Measurements from ENCODE around the gene ACBD4. TPM values are rescaled to one million over a fixed set of nuclear protein-coding genes. Genes with fewer than 3 reads are reported as not detected.

Gene ACBD4
- total RNA-seq, 4 donors from 2014 or later = 8.2 to 14.9 (median 10.1) TPM

DNA sequence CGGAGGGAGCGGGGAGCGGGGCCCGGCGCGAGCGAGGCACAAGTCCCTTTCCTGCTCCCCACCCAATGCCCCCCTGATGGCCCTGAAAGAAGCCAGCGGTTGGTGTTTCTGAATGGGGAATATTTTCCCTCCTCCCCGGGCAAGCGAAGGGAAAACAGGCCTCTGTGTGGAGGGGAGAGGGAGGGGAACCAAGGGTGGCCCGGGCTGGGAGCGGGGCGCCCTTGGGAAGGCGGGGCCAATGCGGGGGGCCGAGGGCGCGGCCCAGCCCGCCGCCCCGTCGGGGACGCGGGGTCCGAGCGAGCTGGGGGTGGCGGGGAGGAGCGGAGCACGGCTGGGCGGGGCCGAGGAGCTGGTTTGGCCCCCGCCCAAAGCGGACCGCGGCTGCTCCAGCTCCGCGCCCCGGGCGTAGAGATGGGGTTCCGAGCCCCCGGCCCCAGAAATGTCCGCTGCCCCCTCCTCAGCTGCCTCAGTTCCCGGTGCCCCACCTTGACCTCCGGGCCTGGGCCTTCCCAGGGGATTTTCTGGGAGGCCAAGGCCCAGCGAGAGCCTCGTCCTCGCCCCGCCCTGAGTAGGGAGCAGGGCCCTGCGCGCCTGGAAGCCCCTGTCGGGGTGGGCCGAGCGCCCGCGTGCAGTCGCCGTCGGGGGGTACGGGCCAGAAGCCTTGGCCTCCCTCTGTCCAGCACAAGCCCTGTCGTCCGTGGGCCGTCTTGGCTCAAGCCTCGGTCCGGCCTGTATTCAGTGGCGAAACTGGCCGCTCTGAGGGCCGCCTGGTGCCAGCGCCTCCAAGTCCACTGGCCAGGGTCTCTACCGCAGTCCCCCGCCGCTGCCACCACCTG lies 8.9 kb downstream of the ACBD4 start:
- H3K4me3 ChIP-seq (ENCODE audit: low read depth, poor library complexity, severe bottlenecking) = peak overlapping the region; percentile 27
- intact Hi-C loops (cut with DNase I; ENCODE audit: low total_unique reads) = no loop called here
- WGBS, 2 donors = 9 to 23% methylated on average over 20 to 62 of the region's 71 CpGs
- TF ChIP-seq POLR2A (IDR thresholded peaks at IDR 0.05) = no peak
- TF ChIP-seq, protein P1, sequence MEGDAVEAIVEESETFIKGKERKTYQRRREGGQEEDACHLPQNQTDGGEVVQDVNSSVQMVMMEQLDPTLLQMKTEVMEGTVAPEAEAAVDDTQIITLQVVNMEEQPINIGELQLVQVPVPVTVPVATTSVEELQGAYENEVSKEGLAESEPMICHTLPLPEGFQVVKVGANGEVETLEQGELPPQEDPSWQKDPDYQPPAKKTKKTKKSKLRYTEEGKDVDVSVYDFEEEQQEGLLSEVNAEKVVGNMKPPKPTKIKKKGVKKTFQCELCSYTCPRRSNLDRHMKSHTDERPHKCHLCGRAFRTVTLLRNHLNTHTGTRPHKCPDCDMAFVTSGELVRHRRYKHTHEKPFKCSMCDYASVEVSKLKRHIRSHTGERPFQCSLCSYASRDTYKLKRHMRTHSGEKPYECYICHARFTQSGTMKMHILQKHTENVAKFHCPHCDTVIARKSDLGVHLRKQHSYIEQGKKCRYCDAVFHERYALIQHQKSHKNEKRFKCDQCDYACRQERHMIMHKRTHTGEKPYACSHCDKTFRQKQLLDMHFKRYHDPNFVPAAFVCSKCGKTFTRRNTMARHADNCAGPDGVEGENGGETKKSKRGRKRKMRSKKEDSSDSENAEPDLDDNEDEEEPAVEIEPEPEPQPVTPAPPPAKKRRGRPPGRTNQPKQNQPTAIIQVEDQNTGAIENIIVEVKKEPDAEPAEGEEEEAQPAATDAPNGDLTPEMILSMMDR (IDR thresholded peaks at IDR 0.05) = no peak
- DNase-seq (ENCODE audit: low spot score in 2 of 2) = peak in 1 of 2 donors; percentile 92

DNA sequence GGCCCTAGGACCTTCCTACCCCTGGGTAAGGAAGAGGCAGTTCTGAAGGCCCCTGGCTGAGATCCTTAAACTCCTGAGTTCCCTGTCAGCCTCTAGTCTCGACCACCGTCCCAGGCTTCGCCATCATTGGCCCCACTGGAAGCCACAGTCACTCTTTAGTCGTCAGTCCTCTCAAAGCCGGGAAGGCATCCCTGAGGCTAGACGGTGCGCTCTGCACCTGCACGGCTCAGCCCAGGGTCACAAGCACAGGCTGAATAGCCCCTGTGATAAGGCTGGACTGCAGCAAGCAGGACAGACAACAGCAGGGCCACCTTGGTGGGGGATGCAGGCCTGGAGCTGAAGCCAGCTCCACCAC lies 9.5 kb downstream of the ACBD4 start:
- WGBS, 2 donors = 53 to 65% methylated on average over 8 of the region's 8 CpGs
- DNase-seq (ENCODE audit: low spot score in 2 of 2) = no peak
- no peak for TF ChIP-seq POLR2A (IDR thresholded peaks at IDR 0.05)
- TF ChIP-seq, protein P1 (IDR thresholded peaks at IDR 0.05) = no peak
- intact Hi-C loops (cut with DNase I; ENCODE audit: low total_unique reads) = no loop called here
- H3K4me3 ChIP-seq (ENCODE audit: low read depth, poor library complexity, severe bottlenecking) = no peak overlapping the region

DNA sequence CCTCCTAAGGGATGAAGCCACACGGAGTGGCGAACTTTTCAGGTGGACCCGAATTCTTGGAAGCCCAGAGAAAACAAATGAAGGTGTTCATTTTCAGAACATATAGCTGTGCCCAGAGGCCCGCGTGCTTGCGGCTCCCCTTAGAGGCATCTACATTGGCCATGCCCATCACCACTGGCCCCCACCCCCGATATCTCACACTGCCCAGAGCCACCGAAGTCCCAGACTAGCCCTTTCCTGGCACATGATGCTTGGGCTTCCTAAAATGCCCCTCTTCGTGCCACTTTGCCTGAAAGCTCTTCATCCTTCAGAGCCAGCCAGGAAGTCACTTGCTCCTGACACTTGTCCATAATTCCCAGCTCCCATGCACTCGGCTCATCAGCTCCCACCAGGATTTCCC lies 10.7 kb downstream of the ACBD4 start:
- WGBS, 2 donors = 82 to 85% methylated on average over 10 of the region's 10 CpGs
- no peak overlapping the region for H3K4me3 ChIP-seq (ENCODE audit: low read depth, poor library complexity, severe bottlenecking)
- intact Hi-C loops (cut with DNase I; ENCODE audit: low total_unique reads) = no loop called here
- TF ChIP-seq, protein P1 (IDR thresholded peaks at IDR 0.05) = no peak
- no peak for TF ChIP-seq POLR2A (IDR thresholded peaks at IDR 0.05)
- DNase-seq (ENCODE audit: low spot score in 2 of 2) = peak in 1 of 2 donors; percentile 86

DNA sequence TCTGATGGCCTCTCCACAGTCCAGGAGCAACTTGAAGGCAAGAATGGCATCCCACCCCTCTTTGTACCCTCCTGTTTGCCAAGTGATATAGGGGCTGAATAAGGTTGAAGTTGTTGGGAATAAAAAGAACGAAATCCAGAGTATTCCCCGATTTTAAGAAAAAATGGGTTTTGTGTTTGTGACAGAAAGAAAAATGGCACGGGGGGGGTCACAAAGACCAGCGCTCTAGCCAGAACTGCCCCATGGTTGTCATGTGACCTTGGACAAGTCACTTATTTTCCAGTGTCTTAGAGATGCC lies 11.1 kb downstream of the ACBD4 start:
- intact Hi-C loops (cut with DNase I; ENCODE audit: low total_unique reads) = no loop called here
- 73 to 74% methylated on average over 4 of the region's 4 CpGs for WGBS, 2 donors
- no peak for TF ChIP-seq POLR2A (IDR thresholded peaks at IDR 0.05)

DNA sequence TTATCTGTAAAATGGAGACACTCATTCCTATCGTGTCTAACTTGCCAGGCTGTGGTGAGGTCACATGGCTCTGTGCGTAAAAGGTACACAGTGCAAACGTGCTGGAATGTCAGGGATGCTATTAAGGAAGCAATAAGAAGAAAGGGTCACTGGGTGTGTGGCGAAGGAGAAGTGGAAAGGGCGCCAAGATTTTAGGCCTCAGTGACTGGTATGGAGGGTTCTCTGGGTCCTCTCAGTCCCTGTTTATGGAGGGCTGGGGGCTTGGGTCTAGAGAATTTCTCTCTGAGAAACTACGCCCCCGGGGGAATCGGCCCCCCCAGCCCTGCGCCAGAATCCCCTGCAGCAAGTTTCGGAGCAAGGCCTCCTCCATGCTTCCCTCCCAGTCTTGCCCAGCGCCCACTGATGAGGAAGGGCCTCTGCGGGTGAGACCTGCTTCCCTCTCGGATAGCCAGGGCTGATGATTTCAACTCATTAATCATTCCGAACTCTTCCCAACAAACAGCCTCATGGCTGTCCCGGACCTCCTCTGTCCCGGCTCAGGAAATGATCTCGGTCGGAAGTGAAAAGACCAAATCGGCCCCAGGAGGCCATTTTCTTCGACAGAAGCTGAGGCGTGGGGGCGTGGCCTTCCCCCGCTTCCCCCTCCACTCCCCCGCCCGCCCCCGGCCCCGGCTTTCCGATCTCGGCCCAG lies 11.5 kb downstream of the ACBD4 start:
- TF ChIP-seq, protein P1 (IDR thresholded peaks at IDR 0.05) = no peak
- no peak for TF ChIP-seq POLR2A (IDR thresholded peaks at IDR 0.05)
- intact Hi-C loops (cut with DNase I; ENCODE audit: low total_unique reads) = no loop called here
- H3K4me3 ChIP-seq (ENCODE audit: low read depth, poor library complexity, severe bottlenecking) = peak overlapping the region; percentile 27
- DNase-seq (ENCODE audit: low spot score in 2 of 2) = peak; percentile 59 to 95
- WGBS, 2 donors = 4 to 5% methylated on average over 25 to 29 of the region's 29 CpGs

More for the DNA sequence above, 11.1 kb downstream of the ACBD4 start:
- no peak overlapping the region for H3K4me3 ChIP-seq (ENCODE audit: low read depth, poor library complexity, severe bottlenecking)
- DNase-seq (ENCODE audit: low spot score in 2 of 2) = no peak

DNA sequence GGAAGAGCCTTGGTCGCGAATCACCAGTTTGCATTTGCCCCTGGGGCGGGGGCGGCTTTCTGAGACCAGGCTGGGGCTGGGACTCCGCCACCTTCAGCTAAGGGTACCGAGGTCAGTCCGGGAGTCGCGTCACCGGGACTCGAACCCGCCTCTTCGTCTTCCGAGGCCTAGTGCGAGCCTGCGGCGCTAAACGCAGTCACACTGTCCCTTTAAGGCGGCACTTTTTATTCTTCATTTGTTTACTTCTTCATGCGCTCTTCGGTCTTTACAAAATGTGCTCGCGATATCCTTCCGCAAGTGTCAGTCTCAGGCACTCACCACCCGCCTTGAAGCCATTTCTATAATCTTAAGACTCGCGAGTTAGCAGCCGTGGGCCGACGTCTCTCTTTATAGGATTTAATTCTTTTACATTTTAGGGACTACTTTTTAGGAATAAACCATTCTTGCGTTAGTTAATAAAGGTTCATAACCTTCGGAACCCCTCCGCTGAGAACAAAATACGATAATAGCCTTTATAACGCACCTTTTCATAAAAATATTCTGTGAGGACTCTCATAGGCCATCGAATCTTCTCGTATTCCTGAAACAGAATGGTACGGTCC lies 12.2 kb downstream of the ACBD4 start:
- peak overlapping the region; percentile 27 for H3K4me3 ChIP-seq (ENCODE audit: low read depth, poor library complexity, severe bottlenecking)
- intact Hi-C loops (cut with DNase I; ENCODE audit: low total_unique reads) = no loop called here
- no peak for TF ChIP-seq POLR2A (IDR thresholded peaks at IDR 0.05)
- TF ChIP-seq, protein P1 (IDR thresholded peaks at IDR 0.05) = peak in 1 of 3 donors; percentile 42
- 0% methylated on average over 32 to 38 of the region's 38 CpGs for WGBS, 2 donors
- DNase-seq (ENCODE audit: low spot score in 2 of 2) = peak; percentile 79 to 96
